SK-N-SH (cell line): ENCODE results near the gene KCNQ5. TPM values are rescaled to one million over a fixed set of nuclear protein-coding genes. Genes with fewer than 3 reads are reported as not detected.

Experiments used
- CTCF ChIA-PET: fragments of 300-600, 350-600 bp; formaldehyde crosslinking; extraction: SDS; loops from one replicate; lab custom pipeline; 2021; lab: Yijun Ruan, JAX
- POLR2A ChIA-PET: fragments of 350-600 bp; sonication (Branson Sonifier 250); formaldehyde crosslinking; extraction: SDS; loops from one replicate; lab custom pipeline; 2020; ENCODE audit warnings: antibody characterized with exemption, inconsistent platforms; lab: Yijun Ruan, JAX
- DNase-seq: peaks from one replicate; pipeline ENCODE4 v3.0.0; 2012
- H2AFZ ChIP-seq: fragments of 200-600 bp; sonication (generic); 2 replicates; pipeline ENCODE4 v1.8.1; 2016; ENCODE audit warnings: antibody characterized with exemption, mild to moderate bottlenecking, low read depth
- H3F3A ChIP-seq: fragments of 200-600 bp; sonication (generic); replicated peaks from 2 replicates; pipeline ENCODE3; 2016; ENCODE audit warnings: antibody characterized with exemption, mild to moderate bottlenecking; ENCODE audit not compliant: insufficient read depth
- H3K27ac ChIP-seq, 2 experiments: fragments of 200-500 bp in 1 of 2; fragments of 200-600 bp in 1 of 2; sonication (Bioruptor generic) in 1 of 2; sonication (generic), shearing (Covaris generic) in 1 of 2; 2 replicates each; pipeline versions ENCODE4 v1.5.1 to v1.6.1; 2014 to 2016; ENCODE audit warnings: low read depth in 2 of 2, inconsistent platforms in 1 of 2, low read length in 1 of 2, mild to moderate bottlenecking in 1 of 2, mixed read lengths in 1 of 2
- H3K27me3 ChIP-seq: fragments of 200-600 bp; sonication (generic), shearing (Covaris generic); 2 replicates; pipeline ENCODE4 v1.6.1; 2016; ENCODE audit warnings: mixed run types; ENCODE audit not compliant: insufficient read depth
- H3K36me3 ChIP-seq, 2 experiments: fragments of 200-500 bp in 1 of 2; fragments of 200-600 bp in 1 of 2; sonication (Bioruptor generic) in 1 of 2; sonication (generic) in 1 of 2; replicated peaks in 1 of 2; 2 replicates each; pipeline versions ENCODE3 to v1.5.1; 2014 to 2016; ENCODE audit warnings: low read length in 1 of 2, mild to moderate bottlenecking in 1 of 2; ENCODE audit not compliant: insufficient read depth in 2 of 2, control insufficient read depth in 1 of 2
- H3K4me1 ChIP-seq, 2 experiments: fragments of 200-500 bp in 1 of 2; fragments of 200-600 bp in 1 of 2; sonication (Bioruptor generic) in 1 of 2; sonication (generic), shearing (Covaris generic) in 1 of 2; 2 replicates each; pipeline versions ENCODE4 v1.5.1 to v1.6.1; 2014 to 2016; ENCODE audit warnings: low read depth in 1 of 2, low read length in 1 of 2, mixed run types in 1 of 2; ENCODE audit not compliant: insufficient read depth in 2 of 2, control insufficient read depth in 1 of 2
- H3K4me2 ChIP-seq: fragments of 200-600 bp; sonication (generic), shearing (Covaris generic); 2 replicates; pipeline ENCODE4 v1.6.1; 2017; ENCODE audit warnings: mixed run types
- H3K4me3 ChIP-seq, 2 experiments: fragments of 200-500 bp in 1 of 2; fragments of 200-600 bp in 1 of 2; sonication (Bioruptor generic) in 1 of 2; sonication (generic), shearing (Covaris generic) in 1 of 2; 2 replicates each; pipeline versions ENCODE4 v1.5.1 to v1.8.1; 2014 to 2016; ENCODE audit warnings: low read depth in 2 of 2, inconsistent platforms in 1 of 2, low read length in 1 of 2, mild to moderate bottlenecking in 1 of 2, mixed read lengths in 1 of 2, moderate library complexity in 1 of 2
- H3K79me2 ChIP-seq: fragments of 200-600 bp; sonication (generic); 2 replicates; pipeline ENCODE4 v1.8.1; 2017; ENCODE audit warnings: mild to moderate bottlenecking; ENCODE audit not compliant: insufficient read depth
- H3K9ac ChIP-seq: fragments of 200-600 bp; sonication (generic); 2 replicates; pipeline ENCODE4 v1.6.1; 2017; ENCODE audit warnings: mixed run types
- H3K9me2 ChIP-seq: fragments of 200-600 bp; sonication (generic); 2 replicates; pipeline ENCODE4 v1.6.1; 2017; ENCODE audit warnings: mixed run types
- H3K9me3 ChIP-seq: fragments of 200-600 bp; sonication (generic); 2 replicates; pipeline ENCODE4 v1.6.1; 2017; ENCODE audit warnings: mixed run types, mild to moderate bottlenecking, moderate library complexity
- H4K20me1 ChIP-seq: fragments of 200-600 bp; sonication (generic); 2 replicates; pipeline ENCODE4 v1.6.1; 2017; ENCODE audit warnings: mild to moderate bottlenecking, mixed run types; ENCODE audit not compliant: insufficient read depth
- ELF1 ChIP-seq: IDR thresholded peaks from 2 replicates; pipeline ENCODE4 v1.4.0; 2012
- EP300 ChIP-seq, 2 experiments: IDR thresholded peaks; 2 replicates each; pipeline versions ENCODE4 v1.4.0 to v1.6.1; 2012; ENCODE audit warnings: borderline replicate concordance in 1 of 2, low read depth in 1 of 2, low read length in 1 of 2
- FOSL2 ChIP-seq: IDR thresholded peaks from 2 replicates; pipeline ENCODE4 v1.4.0; 2012; ENCODE audit warnings: low read depth, mild to moderate bottlenecking, moderate library complexity, borderline replicate concordance
- FOXJ3 ChIP-seq: sonication (generic); formaldehyde crosslinking; IDR thresholded peaks from 2 replicates; pipeline ENCODE4 v1.5.1; 2020; ENCODE audit warnings: mild to moderate bottlenecking, missing genetic modification reagents
- FOXM1 ChIP-seq: IDR thresholded peaks from 2 replicates; pipeline ENCODE4 v1.4.0; 2012; ENCODE audit warnings: low read depth, mild to moderate bottlenecking
- GATA2 ChIP-seq: sonication (generic); formaldehyde crosslinking; IDR thresholded peaks from 2 replicates; pipeline ENCODE4 v1.5.0; 2020; ENCODE audit warnings: mild to moderate bottlenecking, missing genetic modification reagents
- JUND ChIP-seq: IDR thresholded peaks from 2 replicates; pipeline ENCODE4 v1.4.0; 2012
- MEF2A ChIP-seq: IDR thresholded peaks from 2 replicates; pipeline ENCODE4 v1.4.0; 2012; ENCODE audit warnings: low read depth, borderline replicate concordance
- NFIC ChIP-seq: IDR thresholded peaks from 2 replicates; pipeline ENCODE4 v1.4.0; 2012; ENCODE audit warnings: borderline replicate concordance
- NRF1 ChIP-seq: IDR thresholded peaks from 2 replicates; pipeline ENCODE4 v1.6.1; 2012; ENCODE audit warnings: low read depth, mild to moderate bottlenecking, low read length
- RAD21 ChIP-seq: IDR thresholded peaks from 2 replicates; pipeline ENCODE4 v1.6.1; 2012; ENCODE audit warnings: mild to moderate bottlenecking, low read length
- RCOR1 ChIP-seq: fragments of 150-350 bp; IDR thresholded peaks from 2 replicates; pipeline ENCODE4 v1.6.1; 2017; ENCODE audit warnings: antibody characterized with exemption, low read length
- RXRA ChIP-seq: IDR thresholded peaks from 2 replicates; pipeline ENCODE4 v1.4.0; 2012; ENCODE audit warnings: low read depth, mild to moderate bottlenecking, borderline replicate concordance
- TCF12 ChIP-seq: IDR thresholded peaks from 2 replicates; pipeline ENCODE4 v1.4.0; 2012
- TEAD4 ChIP-seq: IDR thresholded peaks from 2 replicates; pipeline ENCODE4 v1.4.0; 2012; ENCODE audit warnings: mild to moderate bottlenecking, borderline replicate concordance; ENCODE audit not compliant: insufficient read depth
- YY1 ChIP-seq: IDR thresholded peaks from 2 replicates; pipeline ENCODE4 v1.4.0; 2012; ENCODE audit warnings: low read depth, mild to moderate bottlenecking
- WGBS: methylation state at CpG from one replicate; pipeline ENCODE4 v1.1.6; 2017; ENCODE audit warnings: low lambda C conversion rate; 5-methylcytosine and 5-hydroxymethylcytosine counted together
- polyA plus RNA-seq, 3 experiments: library from polyadenylated mRNA; depleted of rRNA; stranded (reverse); fragments of >200 nt; gene quantifications; 2 replicates each; pipeline ENCODE4 v1.2.3, GENCODE V29; 2012
- TF ChIP-seq, protein P1 (sequence below): IDR thresholded peaks from 2 replicates; pipeline ENCODE4 v1.4.0; 2012; ENCODE audit warnings: low read depth, borderline replicate concordance
- TF ChIP-seq, protein P2 (sequence below): fragments of 150-350 bp; IDR thresholded peaks from 2 replicates; pipeline ENCODE4 v1.6.1; 2016; ENCODE audit warnings: mild to moderate bottlenecking, low read depth, low read length
- TF ChIP-seq, protein P3 (sequence below): fragments of 200-600 bp; sonication (generic); IDR thresholded peaks from 2 replicates; pipeline ENCODE4 v1.6.1; 2017; ENCODE audit warnings: antibody characterized with exemption, mild to moderate bottlenecking, moderate library complexity
- TF ChIP-seq, protein P4 (sequence below): IDR thresholded peaks from 2 replicates; pipeline ENCODE4; 2012

The KCNQ5 gene
- polyA plus RNA-seq, 1 of the 3 experiments (the other 2 are of a cell fraction) = 3.2 TPM

DNA sequence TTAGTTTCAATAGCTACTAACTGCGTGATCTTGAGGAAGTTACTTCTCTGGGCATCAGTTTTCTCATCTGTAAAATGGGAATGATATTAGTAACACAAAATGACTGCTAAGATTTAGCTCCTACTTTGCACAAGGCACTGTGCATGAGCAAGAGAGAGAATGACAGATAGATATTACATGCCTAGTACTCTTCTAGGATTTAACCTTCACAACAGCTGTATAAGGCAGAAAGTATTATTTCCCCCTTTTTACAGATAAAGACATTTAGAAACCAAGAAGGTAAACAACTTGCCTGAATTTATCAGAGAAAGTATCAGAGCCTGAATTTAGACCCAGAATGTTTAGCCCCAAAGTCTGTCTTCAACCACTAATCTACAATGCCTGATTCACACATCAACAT lies 321.8 kb downstream of the KCNQ5 start:
- POLR2A ChIA-PET = no interaction called here
- Histone ChIP-seq H3K4me2 (no peak overlapping the region), H4K20me1 (no peaks in the 10 kb centered on the region), H3K27me3 (no peaks in the 10 kb centered on the region), H3K4me3 (no peak overlapping the region), H3K79me2 (no peaks in the 10 kb centered on the region; the same call in 1 of the 2 replicates), H3K9me2 (no peaks in the 10 kb centered on the region), H3K9ac (no peak overlapping the region), H3K4me1 (0 out of 4 replicates have a peak, but pooled peaks cover 0 to 5% of the 10 kb centered on the region in 2 experiments), H3F3A (peaks cover 3% of the 10 kb centered on the region), H3K27ac (no peak overlapping the region), H3K9me3 (no peaks in the 10 kb centered on the region), H2AFZ (no peak overlapping the region), H3K36me3 (no peaks in the 10 kb centered on the region)
- TF ChIP-seq TEAD4 (no peak), RCOR1 (no peak)
- 100% methylated on average over 1 of the region's 1 CpG for WGBS
- CTCF ChIA-PET = no interaction called here
- DNase-seq = no peak

DNA sequence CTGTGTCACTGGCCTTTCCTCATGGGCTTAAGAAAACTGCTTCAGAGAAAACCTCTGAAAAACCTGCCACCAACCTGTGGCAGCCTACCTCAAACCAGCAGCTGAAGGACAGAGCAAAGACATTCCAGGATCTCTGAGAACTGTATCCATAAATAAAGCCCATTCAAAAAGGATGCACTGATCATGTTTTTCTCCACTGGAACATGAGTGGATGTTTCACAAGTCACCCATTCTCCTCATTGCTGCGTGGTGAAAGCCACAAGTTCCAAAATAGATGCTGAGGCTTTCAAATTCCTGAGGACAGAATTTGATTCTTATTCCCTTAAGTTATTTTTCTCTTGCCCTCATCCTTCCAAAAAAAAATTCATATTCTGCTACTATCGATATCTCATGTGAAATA lies 322.8 kb downstream of the KCNQ5 start:
- no peak overlapping the region for H3K27ac ChIP-seq
- CTCF ChIA-PET = no interaction called here

DNA sequence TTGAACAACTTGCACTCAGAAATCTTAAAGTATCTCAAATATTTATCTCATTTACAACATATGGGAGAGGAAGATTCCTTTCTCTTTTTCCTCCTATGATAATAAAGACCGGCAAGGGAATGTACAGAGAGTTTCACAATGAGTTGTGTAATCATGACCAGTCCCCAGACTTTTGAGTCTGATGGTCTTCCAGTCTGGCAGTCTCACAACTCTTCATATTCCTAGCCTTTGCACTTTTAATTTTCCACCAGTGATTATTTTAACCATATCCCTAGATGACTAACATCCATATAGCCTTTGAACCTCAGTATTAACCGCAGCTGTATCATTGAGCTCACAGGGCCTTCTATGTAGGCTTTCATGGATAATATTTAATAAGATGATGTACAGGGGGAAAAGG lies 324.9 kb downstream of the KCNQ5 start:
- Histone ChIP-seq H3K4me1 (peaks cover 0 to 11% of the 10 kb centered on the region in 2 experiments; a peak in 2 of 4 replicates), H3K9ac (no peak overlapping the region), H3K4me2 (no peak overlapping the region), H3K79me2 (peaks cover 7% of the 10 kb centered on the region), H3F3A (peaks cover 19% of the 10 kb centered on the region), H3K9me2 (no peaks in the 10 kb centered on the region), H3K27ac (no peak overlapping the region), H3K36me3 (no peaks in the 10 kb centered on the region), H2AFZ (no peak overlapping the region), H4K20me1 (no peaks in the 10 kb centered on the region), H3K9me3 (no peaks in the 10 kb centered on the region), H3K27me3 (no peaks in the 10 kb centered on the region), H3K4me3 (no peak overlapping the region)
- no peak for DNase-seq
- ChIA-PET POLR2A (no interaction called here), CTCF (no interaction called here)
- 92% methylated on average over 2 of the region's 2 CpGs for WGBS
- TF ChIP-seq NRF1 (no peak), FOSL2 (no peak), FOXM1 (no peak), TCF12 (no peak), RAD21 (no peak), FOXJ3 (CRISPR knock-in tag) (no peak), RXRA (no peak), EP300 (IDR thresholded peaks at IDR 0.05; ENCODE audit: borderline replicate concordance in 1 of 2, low read depth in 1 of 2, low read length in 1 of 2) (no peak), ELF1 (no peak), RCOR1 (no peak), GATA2 (CRISPR knock-in tag) (no peak), JUND (no peak)
- TF ChIP-seq, protein P1, sequence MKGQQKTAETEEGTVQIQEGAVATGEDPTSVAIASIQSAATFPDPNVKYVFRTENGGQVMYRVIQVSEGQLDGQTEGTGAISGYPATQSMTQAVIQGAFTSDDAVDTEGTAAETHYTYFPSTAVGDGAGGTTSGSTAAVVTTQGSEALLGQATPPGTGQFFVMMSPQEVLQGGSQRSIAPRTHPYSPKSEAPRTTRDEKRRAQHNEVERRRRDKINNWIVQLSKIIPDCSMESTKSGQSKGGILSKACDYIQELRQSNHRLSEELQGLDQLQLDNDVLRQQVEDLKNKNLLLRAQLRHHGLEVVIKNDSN = no peak
- TF ChIP-seq, protein P2, sequence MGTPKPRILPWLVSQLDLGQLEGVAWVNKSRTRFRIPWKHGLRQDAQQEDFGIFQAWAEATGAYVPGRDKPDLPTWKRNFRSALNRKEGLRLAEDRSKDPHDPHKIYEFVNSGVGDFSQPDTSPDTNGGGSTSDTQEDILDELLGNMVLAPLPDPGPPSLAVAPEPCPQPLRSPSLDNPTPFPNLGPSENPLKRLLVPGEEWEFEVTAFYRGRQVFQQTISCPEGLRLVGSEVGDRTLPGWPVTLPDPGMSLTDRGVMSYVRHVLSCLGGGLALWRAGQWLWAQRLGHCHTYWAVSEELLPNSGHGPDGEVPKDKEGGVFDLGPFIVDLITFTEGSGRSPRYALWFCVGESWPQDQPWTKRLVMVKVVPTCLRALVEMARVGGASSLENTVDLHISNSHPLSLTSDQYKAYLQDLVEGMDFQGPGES = no peak
- TF ChIP-seq, protein P3, sequence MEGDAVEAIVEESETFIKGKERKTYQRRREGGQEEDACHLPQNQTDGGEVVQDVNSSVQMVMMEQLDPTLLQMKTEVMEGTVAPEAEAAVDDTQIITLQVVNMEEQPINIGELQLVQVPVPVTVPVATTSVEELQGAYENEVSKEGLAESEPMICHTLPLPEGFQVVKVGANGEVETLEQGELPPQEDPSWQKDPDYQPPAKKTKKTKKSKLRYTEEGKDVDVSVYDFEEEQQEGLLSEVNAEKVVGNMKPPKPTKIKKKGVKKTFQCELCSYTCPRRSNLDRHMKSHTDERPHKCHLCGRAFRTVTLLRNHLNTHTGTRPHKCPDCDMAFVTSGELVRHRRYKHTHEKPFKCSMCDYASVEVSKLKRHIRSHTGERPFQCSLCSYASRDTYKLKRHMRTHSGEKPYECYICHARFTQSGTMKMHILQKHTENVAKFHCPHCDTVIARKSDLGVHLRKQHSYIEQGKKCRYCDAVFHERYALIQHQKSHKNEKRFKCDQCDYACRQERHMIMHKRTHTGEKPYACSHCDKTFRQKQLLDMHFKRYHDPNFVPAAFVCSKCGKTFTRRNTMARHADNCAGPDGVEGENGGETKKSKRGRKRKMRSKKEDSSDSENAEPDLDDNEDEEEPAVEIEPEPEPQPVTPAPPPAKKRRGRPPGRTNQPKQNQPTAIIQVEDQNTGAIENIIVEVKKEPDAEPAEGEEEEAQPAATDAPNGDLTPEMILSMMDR = no peak

More for the DNA sequence above, 322.8 kb downstream of the KCNQ5 start:
- WGBS = 88% methylated on average over 2 of the region's 2 CpGs
- Histone ChIP-seq H3F3A (peaks cover 5% of the 10 kb centered on the region), H3K27me3 (no peaks in the 10 kb centered on the region), H3K4me1 (peaks cover 0 to 7% of the 10 kb centered on the region in 2 experiments; a peak in 1 of 4 replicates), H3K36me3 (no peaks in the 10 kb centered on the region), H3K4me3 (no peak overlapping the region), H2AFZ (no peak overlapping the region), H3K9me2 (no peaks in the 10 kb centered on the region), H3K9ac (no peak overlapping the region), H3K9me3 (no peaks in the 10 kb centered on the region), H3K79me2 (no peaks in the 10 kb centered on the region; the same call in 1 of the 2 replicates), H4K20me1 (no peaks in the 10 kb centered on the region), H3K4me2 (no peak overlapping the region)
- POLR2A ChIA-PET = no interaction called here
- no peak for DNase-seq
- no peak for TF ChIP-seq JUND
- TF ChIP-seq NFIC = no peak
- no peak for TF ChIP-seq FOSL2
- no peak for TF ChIP-seq MEF2A
- TF ChIP-seq, protein P4, sequence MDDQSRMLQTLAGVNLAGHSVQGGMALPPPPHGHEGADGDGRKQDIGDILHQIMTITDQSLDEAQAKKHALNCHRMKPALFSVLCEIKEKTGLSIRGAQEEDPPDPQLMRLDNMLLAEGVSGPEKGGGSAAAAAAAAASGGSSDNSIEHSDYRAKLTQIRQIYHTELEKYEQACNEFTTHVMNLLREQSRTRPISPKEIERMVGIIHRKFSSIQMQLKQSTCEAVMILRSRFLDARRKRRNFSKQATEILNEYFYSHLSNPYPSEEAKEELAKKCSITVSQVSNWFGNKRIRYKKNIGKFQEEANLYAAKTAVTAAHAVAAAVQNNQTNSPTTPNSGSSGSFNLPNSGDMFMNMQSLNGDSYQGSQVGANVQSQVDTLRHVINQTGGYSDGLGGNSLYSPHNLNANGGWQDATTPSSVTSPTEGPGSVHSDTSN = no peak
- TF ChIP-seq ELF1 = no peak
- no peak for TF ChIP-seq FOXM1
- no peak for TF ChIP-seq YY1
